ENCODE data around the gene TMEM131.
"Not testable (repeated sequence)": the region's sequence is repeated elsewhere in the genome, so short reads cannot be mapped to it uniquely, and the experiment has no call there.

Gene TMEM131, protein sequence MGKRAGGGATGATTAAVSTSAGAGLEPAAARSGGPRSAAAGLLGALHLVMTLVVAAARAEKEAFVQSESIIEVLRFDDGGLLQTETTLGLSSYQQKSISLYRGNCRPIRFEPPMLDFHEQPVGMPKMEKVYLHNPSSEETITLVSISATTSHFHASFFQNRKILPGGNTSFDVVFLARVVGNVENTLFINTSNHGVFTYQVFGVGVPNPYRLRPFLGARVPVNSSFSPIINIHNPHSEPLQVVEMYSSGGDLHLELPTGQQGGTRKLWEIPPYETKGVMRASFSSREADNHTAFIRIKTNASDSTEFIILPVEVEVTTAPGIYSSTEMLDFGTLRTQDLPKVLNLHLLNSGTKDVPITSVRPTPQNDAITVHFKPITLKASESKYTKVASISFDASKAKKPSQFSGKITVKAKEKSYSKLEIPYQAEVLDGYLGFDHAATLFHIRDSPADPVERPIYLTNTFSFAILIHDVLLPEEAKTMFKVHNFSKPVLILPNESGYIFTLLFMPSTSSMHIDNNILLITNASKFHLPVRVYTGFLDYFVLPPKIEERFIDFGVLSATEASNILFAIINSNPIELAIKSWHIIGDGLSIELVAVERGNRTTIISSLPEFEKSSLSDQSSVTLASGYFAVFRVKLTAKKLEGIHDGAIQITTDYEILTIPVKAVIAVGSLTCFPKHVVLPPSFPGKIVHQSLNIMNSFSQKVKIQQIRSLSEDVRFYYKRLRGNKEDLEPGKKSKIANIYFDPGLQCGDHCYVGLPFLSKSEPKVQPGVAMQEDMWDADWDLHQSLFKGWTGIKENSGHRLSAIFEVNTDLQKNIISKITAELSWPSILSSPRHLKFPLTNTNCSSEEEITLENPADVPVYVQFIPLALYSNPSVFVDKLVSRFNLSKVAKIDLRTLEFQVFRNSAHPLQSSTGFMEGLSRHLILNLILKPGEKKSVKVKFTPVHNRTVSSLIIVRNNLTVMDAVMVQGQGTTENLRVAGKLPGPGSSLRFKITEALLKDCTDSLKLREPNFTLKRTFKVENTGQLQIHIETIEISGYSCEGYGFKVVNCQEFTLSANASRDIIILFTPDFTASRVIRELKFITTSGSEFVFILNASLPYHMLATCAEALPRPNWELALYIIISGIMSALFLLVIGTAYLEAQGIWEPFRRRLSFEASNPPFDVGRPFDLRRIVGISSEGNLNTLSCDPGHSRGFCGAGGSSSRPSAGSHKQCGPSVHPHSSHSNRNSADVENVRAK (N-terminal part only)

GRCh38 chr2:97995734-97996624 lies at the start of gene TMEM131:
TMEM131 (minus strand) TSS chr2:97995948; CDS start chr2:97995662, 286 bp downstream.
- peak within 1 kb of the TSS; percentile 85 for H3K4me3 ChIP-seq (ENCODE audit: low read depth, low read length)
- TF ChIP-seq, protein P1, sequence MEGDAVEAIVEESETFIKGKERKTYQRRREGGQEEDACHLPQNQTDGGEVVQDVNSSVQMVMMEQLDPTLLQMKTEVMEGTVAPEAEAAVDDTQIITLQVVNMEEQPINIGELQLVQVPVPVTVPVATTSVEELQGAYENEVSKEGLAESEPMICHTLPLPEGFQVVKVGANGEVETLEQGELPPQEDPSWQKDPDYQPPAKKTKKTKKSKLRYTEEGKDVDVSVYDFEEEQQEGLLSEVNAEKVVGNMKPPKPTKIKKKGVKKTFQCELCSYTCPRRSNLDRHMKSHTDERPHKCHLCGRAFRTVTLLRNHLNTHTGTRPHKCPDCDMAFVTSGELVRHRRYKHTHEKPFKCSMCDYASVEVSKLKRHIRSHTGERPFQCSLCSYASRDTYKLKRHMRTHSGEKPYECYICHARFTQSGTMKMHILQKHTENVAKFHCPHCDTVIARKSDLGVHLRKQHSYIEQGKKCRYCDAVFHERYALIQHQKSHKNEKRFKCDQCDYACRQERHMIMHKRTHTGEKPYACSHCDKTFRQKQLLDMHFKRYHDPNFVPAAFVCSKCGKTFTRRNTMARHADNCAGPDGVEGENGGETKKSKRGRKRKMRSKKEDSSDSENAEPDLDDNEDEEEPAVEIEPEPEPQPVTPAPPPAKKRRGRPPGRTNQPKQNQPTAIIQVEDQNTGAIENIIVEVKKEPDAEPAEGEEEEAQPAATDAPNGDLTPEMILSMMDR (IDR thresholded peaks at IDR 0.05; ENCODE audit: low read depth, low read length) = no peak
- DNase-seq (ENCODE audit: low read depth, low spot score) = peak; percentile 95
- in situ Hi-C loops (cut with HindIII; ENCODE audit: low sequenced_read_pairs) = no loop called here

DNA sequence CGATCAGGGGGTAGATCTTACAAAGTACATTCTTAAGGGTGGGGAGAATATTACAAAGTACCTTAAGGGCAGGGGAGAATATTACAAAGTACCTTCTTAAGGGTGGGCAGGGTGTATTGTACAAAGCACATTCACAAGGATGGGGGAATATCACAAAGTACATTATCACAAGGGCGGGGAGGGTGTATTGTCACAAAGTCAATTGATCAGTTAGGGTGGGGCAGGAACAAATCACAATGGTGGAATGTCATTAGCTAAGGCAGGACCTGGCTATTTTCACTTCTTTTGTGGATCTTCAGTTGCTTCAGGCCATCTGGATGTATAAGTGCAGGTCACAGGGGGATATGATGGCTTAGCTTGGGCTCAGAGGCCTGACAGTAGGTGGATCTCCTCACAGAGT lies 49.0 kb upstream of the TMEM131 start:
- H3K4me3 ChIP-seq (ENCODE audit: low read depth, low read length); in situ Hi-C loops (cut with HindIII; ENCODE audit: low sequenced_read_pairs); DNase-seq (ENCODE audit: low read depth, low spot score): not testable (repeated sequence)

GRCh38 chr2:98043101-98043500 lies 47.4 kb upstream of the TMEM131 start:
- H3K4me3 ChIP-seq (ENCODE audit: low read depth, low read length) = no peak overlapping the region
- no peak for DNase-seq (ENCODE audit: low read depth, low spot score)
- TF ChIP-seq, protein P1 (IDR thresholded peaks at IDR 0.05; ENCODE audit: low read depth, low read length) = no peak
- in situ Hi-C loops (cut with HindIII; ENCODE audit: low sequenced_read_pairs) = no loop called here

GRCh38 chr2:98040331-98040939 lies 44.7 kb upstream of the TMEM131 start:
- no peak overlapping the region for H3K4me3 ChIP-seq (ENCODE audit: low read depth, low read length)
- DNase-seq (ENCODE audit: low read depth, low spot score) = no peak
- TF ChIP-seq, protein P1 (IDR thresholded peaks at IDR 0.05; ENCODE audit: low read depth, low read length) = no peak
- in situ Hi-C loops (cut with HindIII; ENCODE audit: low sequenced_read_pairs) = no loop called here

- no peak overlapping the region for H3K4me3 ChIP-seq (ENCODE audit: low read depth, low read length)
- TF ChIP-seq, protein P1 (IDR thresholded peaks at IDR 0.05; ENCODE audit: low read depth, low read length) = no peak
- DNase-seq (ENCODE audit: low read depth, low spot score) = no peak
- in situ Hi-C loops (cut with HindIII; ENCODE audit: low sequenced_read_pairs) = no loop called here
Measured at GRCh38 chr2:98039085-98039756, 43.5 kb upstream of the TMEM131 start.

Data from astrocyte of the spinal cord (primary cell).